ENCODE data around the gene MYO5A. TPM values are rescaled to one million over a fixed set of nuclear protein-coding genes. Genes with fewer than 3 reads are reported as not detected.

Gene MYO5A
- total RNA-seq, 2 donors from 2014 or later, result 2.6 to 6.0 TPM

GRCh38 chr15:52499506-52499905 lies 29.2 kb downstream of the MYO5A start:
- H3K4me1 ChIP-seq, result no peaks in the 10 kb centered on the region
- no peaks in the 10 kb centered on the region for H3K9me3 ChIP-seq
- intact Hi-C loops (cut with DNase I), result no loop called here
- no peak overlapping the region for H3K4me3 ChIP-seq
- no peaks in the 10 kb centered on the region for H3K27me3 ChIP-seq
- H3K36me3 ChIP-seq, result no peaks in the 10 kb centered on the region
- H3K27ac ChIP-seq, result no peak overlapping the region
- H3K9ac ChIP-seq (ENCODE audit: low read depth in 2 of 2, low read length in 2 of 2), result no peak overlapping the region
- no peak for DNase-seq
- TF ChIP-seq CTCF (IDR thresholded peaks at IDR 0.05), result no peak

- no peak overlapping the region for H3K9ac ChIP-seq (ENCODE audit: low read depth in 2 of 2, low read length in 2 of 2)
- intact Hi-C loops (cut with DNase I), result no loop called here
- no peaks in the 10 kb centered on the region for H3K4me1 ChIP-seq
- H3K36me3 ChIP-seq, result no peaks in the 10 kb centered on the region
- no peak overlapping the region for H3K27ac ChIP-seq
- H3K27me3 ChIP-seq, result no peaks in the 10 kb centered on the region
- H3K9me3 ChIP-seq, result no peaks in the 10 kb centered on the region
- no peak overlapping the region for H3K4me3 ChIP-seq
- TF ChIP-seq CTCF (IDR thresholded peaks at IDR 0.05), result no peak
- DNase-seq, result no peak
Measured at GRCh38 chr15:52498706-52499105, 30.0 kb downstream of the MYO5A start.

GRCh38 chr15:52496776-52497470 lies 31.8 kb downstream of the MYO5A start:
- no peaks in the 10 kb centered on the region for H3K4me1 ChIP-seq
- no peak for TF ChIP-seq CTCF (IDR thresholded peaks at IDR 0.05)
- H3K9ac ChIP-seq (ENCODE audit: low read depth in 2 of 2, low read length in 2 of 2), result no peak overlapping the region
- intact Hi-C loops (cut with DNase I), result no loop called here
- no peaks in the 10 kb centered on the region for H3K27me3 ChIP-seq
- no peaks in the 10 kb centered on the region for H3K9me3 ChIP-seq
- no peak for DNase-seq
- H3K4me3 ChIP-seq, result no peak overlapping the region
- no peaks in the 10 kb centered on the region for H3K36me3 ChIP-seq
- no peak overlapping the region for H3K27ac ChIP-seq

- Histone ChIP-seq H3K4me3 (no peak overlapping the region), H3K27me3 (no peaks in the 10 kb centered on the region), H3K9me3 (no peaks in the 10 kb centered on the region), H3K4me1 (no peaks in the 10 kb centered on the region), H3K36me3 (no peaks in the 10 kb centered on the region), H3K27ac (no peak overlapping the region), H3K9ac (ENCODE audit: low read depth in 2 of 2, low read length in 2 of 2) (no peak overlapping the region)
- DNase-seq, result no peak
- intact Hi-C loops (cut with DNase I), result no loop called here
- TF ChIP-seq CTCF (IDR thresholded peaks at IDR 0.05), result no peak
Measured at GRCh38 chr15:52496175-52496574, 32.5 kb downstream of the MYO5A start.

- DNase-seq, result no peak
- Histone ChIP-seq H3K4me3 (no peak overlapping the region), H3K36me3 (no peaks in the 10 kb centered on the region), H3K27ac (no peak overlapping the region), H3K27me3 (no peaks in the 10 kb centered on the region), H3K9ac (ENCODE audit: low read depth in 2 of 2, low read length in 2 of 2) (no peak overlapping the region), H3K9me3 (no peaks in the 10 kb centered on the region), H3K4me1 (no peaks in the 10 kb centered on the region)
- intact Hi-C loops (cut with DNase I), result no loop called here
- TF ChIP-seq CTCF (IDR thresholded peaks at IDR 0.05), result no peak
Measured at GRCh38 chr15:52495125-52495524, 33.6 kb downstream of the MYO5A start.
